RWPE2 (cell line): ENCODE measurements around the gene STPG3.

Experiments
- ATAC-seq: fragments of 200-7000 bp; cut with Tn5 transposase; 3 replicates; pipeline ENCODE4 v1.9.1; 2021; ENCODE audit warnings: low read depth
- DNase-seq: peaks from one replicate; pipeline ENCODE4 v3.0.0-alpha.2; 2020; ENCODE audit warnings: low spot score
- H3K27ac ChIP-seq: fragments of 450-650 bp; 2 replicates; pipeline ENCODE4 v1.5.1; 2017; ENCODE audit warnings: mild to moderate bottlenecking; ENCODE audit not compliant: poor library complexity, severe bottlenecking
- H3K27me3 ChIP-seq: fragments of 250-450 bp; sonication (Bioruptor Pico); 2 replicates; pipeline ENCODE4 v1.5.1; 2021; ENCODE audit warnings: mild to moderate bottlenecking, moderate library complexity; ENCODE audit not compliant: insufficient read depth, poor library complexity, severe bottlenecking
- H3K36me3 ChIP-seq: fragments of 250-450 bp; sonication (Bioruptor Pico); 2 replicates; pipeline ENCODE4 v1.5.1; 2020; ENCODE audit warnings: low read depth, mild to moderate bottlenecking, moderate library complexity
- H3K4me1 ChIP-seq: fragments of 250-450 bp; sonication (Bioruptor Pico); 2 replicates; pipeline ENCODE4 v1.5.1; 2021; ENCODE audit warnings: mild to moderate bottlenecking, moderate library complexity; ENCODE audit not compliant: insufficient read depth, poor library complexity, severe bottlenecking
- H3K4me3 ChIP-seq: fragments of 250-450 bp; sonication (Bioruptor Pico); 2 replicates; pipeline ENCODE4 v1.5.1; 2021; ENCODE audit warnings: mild to moderate bottlenecking, moderate library complexity; ENCODE audit not compliant: severe bottlenecking
- H3K9me3 ChIP-seq: fragments of 250-450 bp; sonication (Bioruptor Pico); 2 replicates; pipeline ENCODE4 v1.5.1; 2021; ENCODE audit warnings: mild to moderate bottlenecking, moderate library complexity; ENCODE audit not compliant: severe bottlenecking
- CTCF ChIP-seq: fragments of 450-650 bp; IDR thresholded peaks from one replicate; pipeline ENCODE4 v1.5.1; 2017; ENCODE audit warnings: mild to moderate bottlenecking, moderate library complexity; ENCODE audit not compliant: poor library complexity, severe bottlenecking

Gene STPG3

GRCh38 chr9:137225699-137226331 lies 25.3 kb upstream of the STPG3 start:
- peak overlapping the region; percentile 92 for H3K27ac ChIP-seq
- TF ChIP-seq CTCF, result no peak

GRCh38 chr9:137226338-137227053 lies 24.6 kb upstream of the STPG3 start:
- no peak for TF ChIP-seq CTCF
- DNase-seq, result peak; percentile 95

More at GRCh38 chr9:137225699-137226331, 25.3 kb upstream of the STPG3 start:
- H3K4me3 ChIP-seq, result no peak overlapping the region
- no peak for DNase-seq
- H3K9me3 ChIP-seq, result no peaks in the 10 kb centered on the region
- no peaks in the 10 kb centered on the region for H3K27me3 ChIP-seq
- ATAC-seq, result no peak
- H3K36me3 ChIP-seq, result no peaks in the 10 kb centered on the region
- peaks cover 32% of the 10 kb centered on the region for H3K4me1 ChIP-seq

GRCh38 chr9:137227054-137227852 lies 23.8 kb upstream of the STPG3 start, which contains the start of gene RNF224:
RNF224 (plus strand) TSS chr9:137227502; CDS start chr9:137228336, 834 bp downstream.
- DNase-seq (peak; percentile 91), ATAC-seq (peak; percentile 50)
- Histone ChIP-seq H3K4me1 (peaks cover 32% of the 10 kb centered on the region), H3K4me3 (no peak within 1 kb of the TSS), H3K9me3 (no peaks in the 10 kb centered on the region), H3K27me3 (no peaks in the 10 kb centered on the region), H3K36me3 (no peaks in the 10 kb centered on the region), H3K27ac (peak within 1 kb of the TSS; percentile 92)
- peak; percentile 88 for TF ChIP-seq CTCF

More at GRCh38 chr9:137226338-137227053, 24.6 kb upstream of the STPG3 start:
- Histone ChIP-seq H3K27ac (peak overlapping the region; percentile 92), H3K4me3 (no peak overlapping the region), H3K27me3 (no peaks in the 10 kb centered on the region), H3K4me1 (peaks cover 32% of the 10 kb centered on the region), H3K9me3 (no peaks in the 10 kb centered on the region), H3K36me3 (no peaks in the 10 kb centered on the region)
- peak; percentile 59 for ATAC-seq

GRCh38 chr9:137227853-137228505 lies 23.1 kb upstream of the STPG3 start:
- Histone ChIP-seq H3K4me3 (no peak overlapping the region), H3K9me3 (no peaks in the 10 kb centered on the region), H3K27ac (peak overlapping the region; percentile 92), H3K36me3 (no peaks in the 10 kb centered on the region), H3K4me1 (peaks cover 32% of the 10 kb centered on the region), H3K27me3 (no peaks in the 10 kb centered on the region)
- TF ChIP-seq CTCF, result peak; percentile 46
- no peak for ATAC-seq
- no peak for DNase-seq
